Measurements from ENCODE around the gene ANO3. TPM values are rescaled to one million over a fixed set of nuclear protein-coding genes. Genes with fewer than 3 reads are reported as not detected.

Gene ANO3
- total and polyA plus RNA-seq, 2 of the 4 experiments (the other 2 are of a cell fraction) = 0.02 to 0.18 TPM

GRCh38 chr11:26665946-26666345 is 334.0 kb downstream of the ANO3 start:
- Histone ChIP-seq H3K27ac (ENCODE audit: insufficient read depth, low read length) (no peak overlapping the region), H3K36me3 (ENCODE audit: control insufficient read depth, insufficient read depth, low read length) (no peaks in the 10 kb centered on the region), H2BK120ac (ENCODE audit: low read depth, low read length) (no peak overlapping the region), H3K23ac (ENCODE audit: low read depth, low read length) (no peak overlapping the region), H2BK15ac (ENCODE audit: low read depth, low read length) (no peak overlapping the region), H3K4me3 (ENCODE audit: insufficient read depth, low read depth, low read length) (no peak overlapping the region), H3K9me1 (ENCODE audit: insufficient read depth, low read length) (no peaks in the 10 kb centered on the region), H3K4me2 (ENCODE audit: low read depth, low read length) (no peak overlapping the region), H4K20me1 (ENCODE audit: insufficient read depth, low read length) (no peaks in the 10 kb centered on the region), H4K5ac (ENCODE audit: low read depth, low read length) (no peak overlapping the region), H4K91ac (ENCODE audit: insufficient read depth, low read depth, low read length) (no peak overlapping the region), H2BK5ac (ENCODE audit: low read depth, low read length, poor library complexity, severe bottlenecking) (no peak overlapping the region), H2BK20ac (ENCODE audit: low read depth, low read length) (no peak overlapping the region), H3K79me1 (ENCODE audit: low read depth in 1 of 2, low read length in 2 of 2) (no peaks in the 10 kb centered on the region), H3K14ac (replicated peaks; ENCODE audit: low read depth, low read length) (no peak overlapping the region), H3K56ac (ENCODE audit: extremely low read depth, insufficient read depth, low read length) (no peak overlapping the region), H3K4me1 (ENCODE audit: control insufficient read depth, insufficient read depth, low read length) (no peaks in the 10 kb centered on the region), H2AFZ (replicated peaks; ENCODE audit: low read length, poor library complexity) (no peak overlapping the region), H3K27me3 (ENCODE audit: control insufficient read depth, insufficient read depth, low read length) (no peaks in the 10 kb centered on the region), H3K9ac (ENCODE audit: low read depth, low read length) (no peak overlapping the region), H3K4ac (ENCODE audit: low read depth, low read length) (no peak overlapping the region), H3K18ac (ENCODE audit: low read depth, low read length) (no peak overlapping the region), H4K8ac (ENCODE audit: low read depth in 2 of 2, low read length in 2 of 2) (no peak overlapping the region), H2AK9ac (replicated peaks; ENCODE audit: low read depth, low read length, poor library complexity) (no peak overlapping the region), H2AK5ac (ENCODE audit: low read depth, low read length) (no peak overlapping the region), H3K9me3 (ENCODE audit: control insufficient read depth, insufficient read depth, low read length) (no peaks in the 10 kb centered on the region)
- POLR2A ChIA-PET (ENCODE audit: unreplicated experiment) = no interaction called here
- dilution Hi-C loops (cut with HindIII; ENCODE audit: low sequenced_read_pairs, unreplicated experiment) (no loop called here), intact Hi-C loops (cut with micrococcal nuclease) (no loop called here), in situ Hi-C loops (cut with MboI; ENCODE audit: low sequenced_read_pairs) (no loop called here)
- ATAC-seq (ENCODE audit: low read depth) (no peak), DNase-seq (no peak)
- no CpG with 5 or more reads among the region's 1 CpG for WGBS, 2 experiments (ENCODE audit: extremely low coverage in 2 of 2, insufficient read length in 1 of 2)
- no TSS peak for BruUV-seq (replicated peaks)
- CTCF ChIA-PET = no interaction called here
- TF ChIP-seq RAD21 (IDR thresholded peaks at IDR 0.05; ENCODE audit: low read length) = no peak
- TF ChIP-seq SMC3 (IDR thresholded peaks at IDR 0.05; ENCODE audit: low read depth, low read length) = no peak
- no peak for TF ChIP-seq NFE2L2 (IDR thresholded peaks at IDR 0.05; ENCODE audit: low read depth, low read length)
- no peak for TF ChIP-seq RFX5 (IDR thresholded peaks at IDR 0.05; ENCODE audit: low read depth, low read length)
- no peak for TF ChIP-seq BHLHE40 (IDR thresholded peaks at IDR 0.05; ENCODE audit: low read depth, low read length)
